Measurements from ENCODE around the gene SLC24A4. TPM values are rescaled to one million over a fixed set of nuclear protein-coding genes. Genes with fewer than 3 reads are reported as not detected.

Gene SLC24A4
- total and polyA plus RNA-seq, 2 donors (not counting 3 experiments of a cell fraction or from before 2014, with no cell fraction given): 0.07 to 0.08 TPM

- H3K79me2 ChIP-seq (ENCODE audit: control insufficient read depth, insufficient read depth, low read length): no peaks in the 10 kb centered on the region
These were observed 196.5 kb downstream of the SLC24A4 start for GRCh38 chr14:92519246-92520101.

More at GRCh38 chr14:92519246-92520101, 196.5 kb downstream of the SLC24A4 start:
- peaks cover 2% of the 10 kb centered on the region for H3K4me1 ChIP-seq (ENCODE audit: control insufficient read depth, extremely low read depth, insufficient read depth, low read length)
- dilution Hi-C loops (cut with MboI; ENCODE audit: extremely low pct_ligation_motif_present, low sequenced_read_pairs): no loop called here
- TF ChIP-seq GATA2 (IDR thresholded peaks at IDR 0.05; ENCODE audit: insufficient read depth, insufficient read length, low read depth, low read length): no peak
- no peak for TF ChIP-seq CTCF (IDR thresholded peaks at IDR 0.05; ENCODE audit: extremely low read depth in 1 of 2, insufficient read depth in 1 of 2, low read depth in 1 of 2, low read length in 2 of 2)
- no peak for TF ChIP-seq EZH2 (IDR thresholded peaks at IDR 0.05; ENCODE audit: borderline replicate concordance, low read depth, low read length, severe bottlenecking)
- TF ChIP-seq POLR2AphosphoS5 (IDR thresholded peaks at IDR 0.05; ENCODE audit: insufficient read depth, low read depth, low read length): no peak
- TF ChIP-seq JUN (IDR thresholded peaks at IDR 0.05; ENCODE audit: borderline replicate concordance, insufficient read depth, insufficient read length, low read depth): no peak
- no peak for TF ChIP-seq MYC (IDR thresholded peaks at IDR 0.05; ENCODE audit: low read depth, low read length)
- no peak for TF ChIP-seq POLR2A (IDR thresholded peaks at IDR 0.05; ENCODE audit: low read depth, low read length)
- no peak for TF ChIP-seq MAX (IDR thresholded peaks at IDR 0.05; ENCODE audit: insufficient read depth, insufficient read length)
- no peak for TF ChIP-seq FOS (IDR thresholded peaks at IDR 0.05; ENCODE audit: borderline replicate concordance, insufficient read depth, low read length)
- H3K9ac ChIP-seq (replicated peaks; ENCODE audit: extremely low read depth, insufficient read depth, low read length): no peak overlapping the region
- FAIRE-seq (no peak), DNase-seq (ENCODE audit: low read depth, low spot score) (no peak)
- no peaks in the 10 kb centered on the region for H3K9me3 ChIP-seq (replicated peaks; ENCODE audit: control insufficient read depth, insufficient read depth, low read length)
- intact Hi-C loops (cut with micrococcal nuclease): no loop called here
- H3K4me3 ChIP-seq (replicated peaks in 1 of 3; ENCODE audit: insufficient read depth in 1 of 3, low read depth in 1 of 3, low read length in 3 of 3): no peak overlapping the region
- H3K27ac ChIP-seq (ENCODE audit: insufficient read depth, low read depth, low read length): no peak overlapping the region
- no peaks in the 10 kb centered on the region for H3K27me3 ChIP-seq (ENCODE audit: control insufficient read depth in 2 of 2, insufficient read depth in 2 of 2, low read length in 2 of 2)
- H3K36me3 ChIP-seq (ENCODE audit: control insufficient read depth in 2 of 2, extremely low read depth in 1 of 2, insufficient read depth in 2 of 2, low read length in 2 of 2): no peaks in the 10 kb centered on the region
- H4K20me1 ChIP-seq (replicated peaks; ENCODE audit: control insufficient read depth, extremely low read depth, insufficient read depth, low read length): no peaks in the 10 kb centered on the region
- ChIA-PET POLR2A (no interaction called here), CTCF (no interaction called here)
- no TSS peak for BruUV-seq (replicated peaks)
- H3K4me2 ChIP-seq (ENCODE audit: insufficient read depth, low read length): no peak overlapping the region
- no peak overlapping the region for H2AFZ ChIP-seq (ENCODE audit: low read depth, low read length)
- H3K9me1 ChIP-seq (replicated peaks; ENCODE audit: control insufficient read depth, extremely low read depth, insufficient read depth, low read length): no peaks in the 10 kb centered on the region

Measured in endothelial cell of umbilical vein (primary cell).